HL-60/S4 treated with phorbol 12-myristate 13-acetate at 8.2 ng/mL for 4 days and 3 days (cell line): ENCODE measurements around the gene MTRF1.
"Not testable (repeated sequence)": the region's sequence is repeated elsewhere in the genome, so short reads cannot be mapped to it uniquely, and the experiment has no call there.

Source experiments
- in situ Hi-C: fragments of 300-500 bp; cut with MboI; formaldehyde crosslinking; loops from 2 replicates; pipeline ENCODE4 v1.15.0; 2022; ENCODE audit warnings: low sequenced_read_pairs

The MTRF1 gene

DNA sequence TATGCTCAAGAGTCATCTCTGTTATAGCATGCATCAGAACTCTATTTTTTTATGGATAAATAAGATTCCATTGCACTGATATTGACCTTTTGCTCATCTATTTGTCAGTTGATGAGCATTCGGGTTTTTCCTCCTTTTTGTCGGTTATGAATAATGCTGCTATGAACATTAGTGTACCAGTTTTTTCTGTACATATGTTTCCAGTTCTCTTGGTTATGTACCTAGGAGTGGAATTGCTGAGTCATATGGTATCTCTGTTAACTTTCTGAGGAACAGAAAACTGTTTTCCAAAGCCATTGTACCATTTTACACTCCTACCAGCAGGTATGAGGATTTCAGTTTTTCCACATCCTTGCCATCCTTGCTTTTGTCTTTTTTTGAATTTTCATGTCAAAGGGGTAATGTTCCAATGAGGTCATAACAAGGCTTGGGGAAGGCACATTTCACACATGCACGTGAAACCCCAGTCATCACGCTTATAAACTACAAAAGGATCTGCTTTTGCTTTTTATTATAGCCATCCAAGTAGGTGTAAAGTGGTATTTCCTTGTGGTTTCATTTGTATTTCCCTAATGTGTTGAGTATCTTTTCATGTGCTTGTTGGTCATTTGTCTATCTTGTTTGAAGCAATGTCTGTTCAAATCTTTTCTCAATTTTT is 83.7 kb downstream of the MTRF1 start:
- in situ Hi-C loops = no loop called here

DNA sequence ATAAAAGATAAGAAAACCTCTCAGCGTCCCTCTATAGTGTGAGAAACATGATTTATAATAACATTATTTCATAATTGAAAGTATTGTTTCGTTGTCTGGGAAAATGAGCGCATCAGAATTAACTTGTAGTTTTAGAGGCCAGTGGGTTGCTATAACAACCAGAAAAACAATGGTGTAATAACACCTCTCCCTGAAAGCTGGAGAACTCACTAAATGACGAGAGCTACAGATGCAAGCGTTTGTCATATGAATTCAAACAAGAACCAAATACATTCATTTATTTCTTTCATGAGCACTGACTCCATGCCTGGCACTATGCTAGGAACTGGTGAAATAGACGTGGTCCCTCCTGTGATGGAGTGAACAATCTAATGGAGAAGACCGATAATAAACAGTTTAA is 85.3 kb downstream of the MTRF1 start:
- in situ Hi-C loops = no loop called here

DNA sequence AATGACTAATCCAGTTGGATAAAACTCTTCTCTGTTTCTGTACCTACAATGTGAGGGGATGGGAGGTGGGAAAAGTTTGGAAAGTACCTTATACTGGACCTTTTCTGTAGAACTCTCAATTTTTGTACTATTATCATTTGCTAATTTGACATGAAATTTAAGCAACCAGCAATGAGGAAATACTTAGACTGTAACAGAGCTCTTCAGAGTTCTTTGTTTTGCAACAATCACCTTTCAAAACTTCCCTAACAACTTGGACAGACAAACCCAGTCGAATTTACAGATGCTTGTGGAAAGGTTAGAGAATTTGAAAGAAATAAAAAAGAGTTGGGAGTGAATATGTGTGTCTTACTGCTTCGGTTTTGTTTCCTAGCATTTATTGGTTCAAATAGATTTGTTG is 85.8 kb downstream of the MTRF1 start:
- in situ Hi-C loops = no loop called here

DNA sequence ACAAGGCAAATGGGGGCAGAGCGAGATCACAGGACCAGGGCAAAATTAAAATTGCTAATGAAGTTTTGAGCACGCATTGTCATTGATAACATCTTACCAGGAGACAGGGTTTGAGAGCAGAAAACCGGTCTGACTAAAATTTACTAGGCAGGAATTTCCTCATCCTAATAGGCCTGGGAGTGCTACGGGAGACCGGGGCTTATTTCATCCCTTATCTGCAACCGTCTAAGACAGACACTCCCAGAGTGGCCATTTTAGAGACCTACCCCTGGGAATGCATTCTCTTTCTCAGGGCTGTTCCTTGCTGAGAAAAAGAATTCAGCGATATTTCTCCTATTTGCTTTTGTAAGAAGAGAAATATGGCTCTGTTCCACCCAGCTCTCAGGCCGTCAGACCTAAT is 87.8 kb downstream of the MTRF1 start:
- in situ Hi-C loops = not testable (repeated sequence)
